ENCODE results near the gene MYO1E.

MYO1E gene

GRCh38 chr15:59158701-59159034, 214.0 kb downstream of the MYO1E start:
- no peak overlapping the region for H3K4me3 ChIP-seq (ENCODE audit: low read length)
- no peak for DNase-seq (ENCODE audit: low read depth)
- TF ChIP-seq CTCF (IDR thresholded peaks at IDR 0.05; ENCODE audit: insufficient read depth, low read depth, low read length, missing control alignments): no peak

GRCh38 chr15:59157840-59158700, 214.6 kb downstream of the MYO1E start:
- H3K4me3 ChIP-seq (ENCODE audit: low read length): no peak overlapping the region
- no peak for TF ChIP-seq CTCF (IDR thresholded peaks at IDR 0.05; ENCODE audit: insufficient read depth, low read depth, low read length, missing control alignments)
- DNase-seq (ENCODE audit: low read depth): no peak

- TF ChIP-seq CTCF (IDR thresholded peaks at IDR 0.05; ENCODE audit: insufficient read depth, low read depth, low read length, missing control alignments): no peak
- DNase-seq (ENCODE audit: low read depth): no peak
These were observed 215.3 kb downstream of the MYO1E start for GRCh38 chr15:59157396-59157795.

GRCh38 chr15:59155431-59155830, 217.2 kb downstream of the MYO1E start:
- no peak for TF ChIP-seq CTCF (IDR thresholded peaks at IDR 0.05; ENCODE audit: insufficient read depth, low read depth, low read length, missing control alignments)
- no peak for DNase-seq (ENCODE audit: low read depth)
- no peak overlapping the region for H3K4me3 ChIP-seq (ENCODE audit: low read length)

More at GRCh38 chr15:59157396-59157795, 215.3 kb downstream of the MYO1E start:
- no peak overlapping the region for H3K4me3 ChIP-seq (ENCODE audit: low read length)

- TF ChIP-seq CTCF (IDR thresholded peaks at IDR 0.05; ENCODE audit: insufficient read depth, low read depth, low read length, missing control alignments): no peak
- DNase-seq (ENCODE audit: low read depth): no peak
- no peak overlapping the region for H3K4me3 ChIP-seq (ENCODE audit: low read length)
These were observed 218.4 kb downstream of the MYO1E start for GRCh38 chr15:59154243-59154642.

GRCh38 chr15:59153466-59153865, 219.2 kb downstream of the MYO1E start:
- no peak for TF ChIP-seq CTCF (IDR thresholded peaks at IDR 0.05; ENCODE audit: insufficient read depth, low read depth, low read length, missing control alignments)
- no peak overlapping the region for H3K4me3 ChIP-seq (ENCODE audit: low read length)
- DNase-seq (ENCODE audit: low read depth): no peak

Measured in epithelial cell of esophagus (primary cell).